Lung (tissue), 12 donors: ENCODE data around the gene MYMK. TPM values are rescaled to one million over a fixed set of nuclear protein-coding genes. Genes with fewer than 3 reads are reported as not detected.

ENCODE experiments used
- ATAC-seq: fragments of 200-7000 bp; cut with Tn5 transposase; one replicate; pipeline ENCODE4 v1.9.1; 2020; ENCODE audit warnings: moderate number of reproducible peaks; ENCODE audit not compliant: insufficient read depth, low FRiP score
- DNase-seq, 3 donors: peaks; one replicate each; pipeline ENCODE4 v3.0.0-alpha.2; 2013 to 2017
- H3K27ac ChIP-seq, 2 donors: one replicate each; pipeline ENCODE4 v1.5.1; 2013; ENCODE audit warnings: mild to moderate bottlenecking in 2 of 2, moderate library complexity in 2 of 2, control low read depth in 1 of 2, inconsistent platforms in 1 of 2, low read depth in 1 of 2, low read length in 1 of 2
- H3K27me3 ChIP-seq, 3 donors: one replicate each; pipeline ENCODE4 v1.5.1; 2013; ENCODE audit warnings: low read length in 2 of 3; ENCODE audit not compliant: control insufficient read depth in 3 of 3, insufficient read depth in 3 of 3
- H3K36me3 ChIP-seq, 4 donors: one replicate each; pipeline ENCODE4 v1.5.1; 2013; ENCODE audit warnings: low read length in 4 of 4, mild to moderate bottlenecking in 1 of 4, moderate library complexity in 1 of 4; ENCODE audit not compliant: control insufficient read depth in 4 of 4, insufficient read depth in 4 of 4
- H3K4me1 ChIP-seq, 5 donors: one replicate each; pipeline ENCODE4 v1.5.1; 2013; ENCODE audit warnings: low read length in 5 of 5, mild to moderate bottlenecking in 2 of 5, moderate library complexity in 1 of 5; ENCODE audit not compliant: control insufficient read depth in 5 of 5, insufficient read depth in 5 of 5
- H3K4me3 ChIP-seq: one replicate; pipeline ENCODE4 v1.5.1; 2013; ENCODE audit warnings: mild to moderate bottlenecking, control low read depth, moderate library complexity
- H3K9ac ChIP-seq, 2 donors: one replicate each; pipeline ENCODE4 v1.5.1; 2013; ENCODE audit warnings: low read length in 2 of 2, control low read depth in 1 of 2; ENCODE audit not compliant: insufficient read depth in 1 of 2
- H3K9me3 ChIP-seq, 4 donors: one replicate each; pipeline ENCODE4 v1.5.1; 2013; ENCODE audit warnings: low read length in 3 of 4, mild to moderate bottlenecking in 1 of 4, moderate library complexity in 1 of 4; ENCODE audit not compliant: control insufficient read depth in 4 of 4, insufficient read depth in 3 of 4
- WGBS, 2 donors: extraction: QIAGEN DNeasy Blood & Tissue Kit; methylation state at CpG; one replicate each; pipeline ENCODE4 v1.1.7; 2013; 5-methylcytosine and 5-hydroxymethylcytosine counted together
- polyA plus RNA-seq, 2 donors: library from polyadenylated mRNA; stranded (reverse); fragments of 200-250 nt; gene quantifications; one replicate each; pipeline ENCODE4 v1.2.1, GENCODE V29; 2013
- total RNA-seq, 2 donors: library from RNA; depleted of rRNA in 1 of 2; stranded (reverse); fragments of >200 nt in 1 of 2; gene quantifications; one replicate each; pipeline ENCODE4 v1.2.1, GENCODE V29; 2014 to 2021
- TF ChIP-seq, protein P1 (sequence below): IDR thresholded peaks from 2 replicates; pipeline ENCODE4 v1.5.1; 2012; ENCODE audit warnings: mild to moderate bottlenecking; ENCODE audit errors: control extremely low read depth, extremely low read depth
- donor health status: control.
- donor health status: control.
- donor health status: Bipolar disorder and iron deficiency.
- donor health status: healthy.
- donor health status: DM: yes; HTN: yes; CAD: no.

The MYMK gene
- total and polyA plus RNA-seq, 4 donors: not detected

- no peaks in the 10 kb centered on the region for H3K27me3 ChIP-seq
- no peak overlapping the region for H3K4me3 ChIP-seq
- TF ChIP-seq, protein P1, sequence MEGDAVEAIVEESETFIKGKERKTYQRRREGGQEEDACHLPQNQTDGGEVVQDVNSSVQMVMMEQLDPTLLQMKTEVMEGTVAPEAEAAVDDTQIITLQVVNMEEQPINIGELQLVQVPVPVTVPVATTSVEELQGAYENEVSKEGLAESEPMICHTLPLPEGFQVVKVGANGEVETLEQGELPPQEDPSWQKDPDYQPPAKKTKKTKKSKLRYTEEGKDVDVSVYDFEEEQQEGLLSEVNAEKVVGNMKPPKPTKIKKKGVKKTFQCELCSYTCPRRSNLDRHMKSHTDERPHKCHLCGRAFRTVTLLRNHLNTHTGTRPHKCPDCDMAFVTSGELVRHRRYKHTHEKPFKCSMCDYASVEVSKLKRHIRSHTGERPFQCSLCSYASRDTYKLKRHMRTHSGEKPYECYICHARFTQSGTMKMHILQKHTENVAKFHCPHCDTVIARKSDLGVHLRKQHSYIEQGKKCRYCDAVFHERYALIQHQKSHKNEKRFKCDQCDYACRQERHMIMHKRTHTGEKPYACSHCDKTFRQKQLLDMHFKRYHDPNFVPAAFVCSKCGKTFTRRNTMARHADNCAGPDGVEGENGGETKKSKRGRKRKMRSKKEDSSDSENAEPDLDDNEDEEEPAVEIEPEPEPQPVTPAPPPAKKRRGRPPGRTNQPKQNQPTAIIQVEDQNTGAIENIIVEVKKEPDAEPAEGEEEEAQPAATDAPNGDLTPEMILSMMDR: no peak
- H3K9me3 ChIP-seq: no peaks in the 10 kb centered on the region
- ATAC-seq (no peak), DNase-seq (no peak)
- H3K9ac ChIP-seq: no peak overlapping the region
- 80 to 83% methylated on average over 8 of the region's 8 CpGs for WGBS, 2 donors
- H3K36me3 ChIP-seq: no peaks in the 10 kb centered on the region
- H3K27ac ChIP-seq: no peak overlapping the region
- H3K4me1 ChIP-seq: peaks cover 0 to 61% (median 9%) of the 10 kb centered on the region in 5 donors
Measured at GRCh38 chr9:133517711-133518110, 7.0 kb downstream of the MYMK start.

DNA sequence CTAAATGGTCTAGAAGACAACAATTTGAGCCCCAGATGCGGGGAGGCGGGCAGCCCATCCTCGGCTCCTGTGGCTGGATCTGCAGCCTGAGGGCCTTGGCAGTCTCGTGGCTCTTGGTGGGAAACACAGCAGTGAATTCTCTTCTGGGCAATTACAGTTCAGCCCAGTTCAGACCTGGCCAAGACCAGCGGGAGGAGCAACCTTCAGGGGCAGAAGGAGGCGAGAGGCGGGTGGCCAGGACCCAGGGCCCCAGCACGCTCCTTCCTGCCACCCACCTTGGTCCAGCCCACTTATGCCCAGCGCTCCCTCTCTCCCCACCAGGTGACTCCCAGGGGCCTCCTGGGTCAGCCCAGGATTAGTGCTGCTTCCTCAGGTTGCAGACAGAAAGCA is 7.8 kb downstream of the MYMK start:
- H3K4me1 ChIP-seq: peaks cover 0 to 64% (median 14%) of the 10 kb centered on the region in 5 donors
- 92 to 93% methylated on average over 9 of the region's 9 CpGs for WGBS, 2 donors
- no peaks in the 10 kb centered on the region for H3K27me3 ChIP-seq
- H3K36me3 ChIP-seq: no peaks in the 10 kb centered on the region
- DNase-seq (no peak), ATAC-seq (no peak)
- H3K27ac ChIP-seq: no peak overlapping the region
- no peak overlapping the region for H3K9ac ChIP-seq
- peaks cover 0 to 3% (median 0%) of the 10 kb centered on the region in 4 donors for H3K9me3 ChIP-seq
- no peak overlapping the region for H3K4me3 ChIP-seq
- TF ChIP-seq, protein P1: no peak

- WGBS, 2 donors: 78 to 85% methylated on average over 11 of the region's 11 CpGs
- DNase-seq: no peak
- H3K36me3 ChIP-seq: no peaks in the 10 kb centered on the region
Measured at GRCh38 chr9:133516256-133516960, 8.4 kb downstream of the MYMK start.

More at GRCh38 chr9:133516256-133516960, 8.4 kb downstream of the MYMK start:
- no peak for ATAC-seq
- peaks cover 0 to 3% (median 0%) of the 10 kb centered on the region in 4 donors for H3K9me3 ChIP-seq
- no peak overlapping the region for H3K9ac ChIP-seq
- TF ChIP-seq, protein P1: no peak
- H3K27me3 ChIP-seq: no peaks in the 10 kb centered on the region
- no peak overlapping the region for H3K4me3 ChIP-seq
- H3K27ac ChIP-seq: no peak overlapping the region
- H3K4me1 ChIP-seq: peaks cover 0 to 62% (median 14%) of the 10 kb centered on the region in 5 donors
